K562 (cell line): Measurements from ENCODE around the gene LRP1-AS. TPM values are rescaled to one million over a fixed set of nuclear protein-coding genes. Genes with fewer than 3 reads are reported as not detected.

ENCODE experiments used
- ATAC-seq: fragments of 200-7000 bp; cut with Tn5 transposase; 3 replicates; pipeline ENCODE4 v1.9.1; 2020; ENCODE audit warnings: moderate library complexity
- BruUV-seq: library from RNA; stranded (reverse); fragments of 400-500 nt; replicated peaks from 2 replicates; lab custom pipeline; 2021; lab: Mats Ljungman, UMichigan
- CTCF ChIA-PET: fragments of 300-600 bp; formaldehyde crosslinking; extraction: SDS; loops from one replicate; lab custom pipeline; 2021; ENCODE audit warnings: low intra/inter-chr PET ratio; lab: Yijun Ruan, JAX
- POLR2A ChIA-PET: fragments of 300-600, 350-650 bp; sonication (Branson Sonifier 250); formaldehyde crosslinking; extraction: SDS; loops from one replicate; lab custom pipeline; 2021; ENCODE audit warnings: antibody characterized with exemption, inconsistent platforms; lab: Yijun Ruan, JAX
- DNase-seq, 4 experiments: peaks; one replicate each; pipeline versions ENCODE4 v3.0.0 to v3.0.0-alpha.2; 2011 to 2018; ENCODE audit warnings: low spot score in 3 of 4, mixed read lengths in 3 of 4; ENCODE audit errors: extremely low read depth in 1 of 4
- FAIRE-seq: peaks from 2 replicates; lab custom pipeline; 2011; peaks lifted over from hg19 to GRCh38; lab: Jason Lieb, UNC
- H2AFZ ChIP-seq: 2 replicates; pipeline ENCODE4 v1.6.0; 2011; ENCODE audit warnings: low read depth, low read length, control low read depth, inconsistent platforms
- H3K27ac ChIP-seq: fragments of 200-600 bp; 3 replicates; pipeline ENCODE4 v1.8.0; 2011; ENCODE audit warnings: low read depth, mild to moderate bottlenecking, control low read depth, inconsistent platforms, low read length, moderate library complexity, mixed read lengths; ENCODE audit errors: extremely low read depth
- H3K27me3 ChIP-seq, 2 experiments: fragments of 300-600 bp in 1 of 2; 2 replicates in 1 of 2; 3 replicates in 1 of 2; pipeline versions ENCODE4 v1.6.0 to v1.8.0; 2011; ENCODE audit warnings: inconsistent platforms in 2 of 2, low read length in 2 of 2, mild to moderate bottlenecking in 1 of 2, mixed read lengths in 1 of 2, moderate library complexity in 1 of 2; ENCODE audit not compliant: control insufficient read depth in 2 of 2, insufficient read depth in 2 of 2
- H3K36me3 ChIP-seq: fragments of 300-600 bp; 3 replicates; pipeline ENCODE4 v1.8.0; 2011; ENCODE audit warnings: mild to moderate bottlenecking, low read length, inconsistent platforms; ENCODE audit not compliant: control insufficient read depth, insufficient read depth
- H3K4me1 ChIP-seq, 2 experiments: fragments of 200-600 bp in 1 of 2; replicated peaks in 1 of 2; 2 replicates in 1 of 2; 3 replicates in 1 of 2; pipeline versions ENCODE4 v1.5.1 to v1.8.0; 2011; ENCODE audit warnings: inconsistent platforms in 2 of 2, low read length in 2 of 2, mild to moderate bottlenecking in 1 of 2, mixed read lengths in 1 of 2, moderate library complexity in 1 of 2; ENCODE audit not compliant: control insufficient read depth in 2 of 2, insufficient read depth in 2 of 2
- H3K4me2 ChIP-seq: 2 replicates; pipeline ENCODE4 v1.6.1; 2011; ENCODE audit warnings: low read length, control low read depth, inconsistent platforms, mixed read lengths; ENCODE audit not compliant: insufficient read depth
- H3K4me3 ChIP-seq: fragments of 200-600 bp; sonication (generic), shearing (Covaris generic); 2 replicates; pipeline ENCODE4 v1.5.1; 2016; ENCODE audit warnings: control low read depth, inconsistent platforms
- H3K79me2 ChIP-seq: fragments of 200-600 bp; 3 replicates; pipeline ENCODE4 v1.8.0; 2011; ENCODE audit warnings: low read length, inconsistent platforms; ENCODE audit not compliant: control insufficient read depth, insufficient read depth
- H3K9ac ChIP-seq, 2 experiments: 2 replicates each; pipeline versions ENCODE4 v1.6.0 to v1.6.1; 2011; ENCODE audit warnings: low read depth in 2 of 2, low read length in 2 of 2, control low read depth in 1 of 2, inconsistent platforms in 1 of 2, mild to moderate bottlenecking in 1 of 2, mixed read lengths in 1 of 2; ENCODE audit not compliant: insufficient read depth in 1 of 2
- H3K9me1 ChIP-seq: one replicate; pipeline ENCODE4 v1.6.0; 2011; ENCODE audit warnings: inconsistent platforms, mild to moderate bottlenecking, low read length, moderate library complexity; ENCODE audit not compliant: control insufficient read depth, insufficient read depth
- H3K9me3 ChIP-seq: replicated peaks from 2 replicates; pipeline ENCODE4 v1.5.1; 2011; ENCODE audit warnings: low read depth, low read length, inconsistent platforms; ENCODE audit not compliant: control insufficient read depth, insufficient read depth
- H4K20me1 ChIP-seq: replicated peaks from 2 replicates; pipeline ENCODE4 v1.6.1; 2011; ENCODE audit warnings: low read length, inconsistent platforms, mixed read lengths; ENCODE audit not compliant: control insufficient read depth, insufficient read depth
- MCM7 ChIP-seq, 2 experiments: fragments of 450-650 bp; IDR thresholded peaks; 2 replicates each; pipeline ENCODE4 v1.6.1; 2016 to 2018
- MNT ChIP-seq, 2 experiments: fragments of 450-650 bp; conservative IDR thresholded peaks; 2 replicates each; pipeline ENCODE4 v1.6.1; 2017; ENCODE audit warnings: mild to moderate bottlenecking in 2 of 2, moderate library complexity in 2 of 2
- POLR3A ChIP-seq: IDR thresholded peaks from 2 replicates; pipeline ENCODE4 v1.6.1; 2011; ENCODE audit warnings: borderline replicate concordance, mild to moderate bottlenecking, moderate library complexity; ENCODE audit not compliant: insufficient read length, insufficient read depth; ENCODE audit errors: extremely low read depth
- SMARCC2 ChIP-seq: fragments of 450-650 bp; IDR thresholded peaks from 2 replicates; pipeline ENCODE4 v1.6.1; 2017; ENCODE audit warnings: antibody characterized with exemption, moderate library complexity, mild to moderate bottlenecking, low read depth
- YBX1 ChIP-seq: fragments of 450-650 bp; IDR thresholded peaks from 2 replicates; pipeline ENCODE4 v1.7.1; 2016; ENCODE audit warnings: mild to moderate bottlenecking
- ZNF57 ChIP-seq: fragments of 450-650 bp; formaldehyde crosslinking; IDR thresholded peaks from 2 replicates; pipeline ENCODE4 v1.4.0; 2020; ENCODE audit warnings: mild to moderate bottlenecking, moderate library complexity
- WGBS: fragments of 100-300 bp; shearing (Covaris generic); methylation state at CpG from one replicate; pipeline ENCODE4 v1.1.6; 2016; ENCODE audit warnings: low coverage, mixed read lengths; ENCODE audit not compliant: insufficient coverage; ENCODE audit errors: missing lambda C conversion rate; 5-methylcytosine and 5-hydroxymethylcytosine counted together
- in situ Hi-C: fragments of 300-500 bp; cut with MboI; formaldehyde crosslinking; loops from 4 replicates; pipeline ENCODE4 v1.15.0; 2018; ENCODE audit warnings: inconsistent platforms, mixed read lengths
- intact Hi-C: fragments of 100-400 bp; cut with micrococcal nuclease; formaldehyde crosslinking; loops from 2 replicates; pipeline ENCODE4 v1.14.2; 2022
- polyA plus RNA-seq, 8 experiments: library from polyadenylated mRNA; depleted of rRNA in 4 of 8; stranded (reverse) in 5 of 8; unstranded in 3 of 8; fragments of >200 nt; fragmentation: Nextera tagmentation in 2 of 8; fragmentation: Illumina TruSeq in 1 of 8; extraction: Ambion mirVana in 2 of 8; extraction: Trizol in 1 of 8; gene quantifications; 2 replicates each; pipeline versions ENCODE4 v1.2.1 to v1.2.3, GENCODE V29; 2011 to 2014; ENCODE audit warnings: inconsistent platforms in 1 of 8, missing spikeins in 1 of 8
- total RNA-seq, 7 experiments: library from RNA; depleted of rRNA in 6 of 7; stranded (reverse); fragments of >200 nt in 6 of 7; fragmentation: Illumina TruSeq in 2 of 7; extraction: Trizol in 2 of 7; gene quantifications; 2 replicates each; pipeline versions ENCODE4 v1.2.1 to v1.2.3, GENCODE V29; 2011 to 2021; ENCODE audit warnings: low replicate concordance in 1 of 7
- TF ChIP-seq, protein P1 (sequence below): sonication (generic); formaldehyde crosslinking; IDR thresholded peaks from 2 replicates; pipeline ENCODE4 v1.8.1; 2022; ENCODE audit warnings: missing genetic modification reagents

The LRP1-AS gene
- total and polyA plus RNA-seq, 9 of the 15 experiments (the other 6 are each of a cell fraction or from before 2014, with no cell fraction given) = not detected

- Histone ChIP-seq H3K9me3 (no peaks in the 10 kb centered on the region), H3K9me1 (no peaks in the 10 kb centered on the region), H3K9ac (no peak overlapping the region; a peak in 1 of 4 replicates), H2AFZ (no peak overlapping the region), H3K4me1 (peaks cover 9 to 41% of the 10 kb centered on the region in 2 experiments; a peak in 4 of 5 replicates)
- in situ Hi-C loops = no loop called here
- CTCF ChIA-PET = interaction anchor here (0.6 kb wide), 1 partner anchor 33 kb away, joined by 3 read pairs; no protein-coding TSS in a partner anchor
- ATAC-seq = no peak
- TF ChIP-seq, protein P1, sequence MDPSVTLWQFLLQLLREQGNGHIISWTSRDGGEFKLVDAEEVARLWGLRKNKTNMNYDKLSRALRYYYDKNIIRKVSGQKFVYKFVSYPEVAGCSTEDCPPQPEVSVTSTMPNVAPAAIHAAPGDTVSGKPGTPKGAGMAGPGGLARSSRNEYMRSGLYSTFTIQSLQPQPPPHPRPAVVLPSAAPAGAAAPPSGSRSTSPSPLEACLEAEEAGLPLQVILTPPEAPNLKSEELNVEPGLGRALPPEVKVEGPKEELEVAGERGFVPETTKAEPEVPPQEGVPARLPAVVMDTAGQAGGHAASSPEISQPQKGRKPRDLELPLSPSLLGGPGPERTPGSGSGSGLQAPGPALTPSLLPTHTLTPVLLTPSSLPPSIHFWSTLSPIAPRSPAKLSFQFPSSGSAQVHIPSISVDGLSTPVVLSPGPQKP (CRISPR knock-in tag) = no peak
- TF ChIP-seq POLR3A (no peak), SMARCC2 (no peak), MNT (conservative IDR thresholded peaks at IDR 0.05) (no peak), MCM7 (IDR thresholded peaks at IDR 0.05) (no peak), ZNF57 (no peak), YBX1 (no peak)
- TF ChIP-seq, all 486 proteins: peak for 0
- no TSS peak for BruUV-seq
- intact Hi-C loops = no loop called here
- Histone ChIP-seq H3K27me3 (peaks cover 0 to 49% of the 10 kb centered on the region in 2 experiments; a peak in 3 of 5 replicates), H3K36me3 (no peaks in the 10 kb centered on the region), H3K27ac (no peak overlapping the region), H3K4me2 (no peak overlapping the region), H4K20me1 (peaks cover 13% of the 10 kb centered on the region; the same call in 1 of the 2 replicates), H3K4me3 (no peak overlapping the region), H3K79me2 (no peaks in the 10 kb centered on the region)
- POLR2A ChIA-PET = interaction anchor here (0.8 kb wide), 1 partner anchor 8 kb away, joined by 4 read pairs; no protein-coding TSS in a partner anchor
- FAIRE-seq (no peak), DNase-seq (no peak)
- 6% methylated on average over 2 of the region's 4 CpGs for WGBS
These were observed 24.2 kb upstream of the LRP1-AS start for GRCh38 chr12:57171668-57172067.
